SK-N-SH (cell line): ENCODE measurements around the gene SPIRE2. TPM values are rescaled to one million over a fixed set of nuclear protein-coding genes. Genes with fewer than 3 reads are reported as not detected.
A peak's percentile ranks its signal among the peaks of the same experiment; 100 is the strongest.

Source experiments
- CTCF ChIA-PET: fragments of 300-600, 350-600 bp; formaldehyde crosslinking; extraction: SDS; loops from one replicate; lab custom pipeline; 2021; lab: Yijun Ruan, JAX
- POLR2A ChIA-PET: fragments of 350-600 bp; sonication (Branson Sonifier 250); formaldehyde crosslinking; extraction: SDS; loops from one replicate; lab custom pipeline; 2020; ENCODE audit warnings: antibody characterized with exemption, inconsistent platforms; lab: Yijun Ruan, JAX
- DNase-seq: peaks from one replicate; pipeline ENCODE4 v3.0.0; 2012
- H2AFZ ChIP-seq: fragments of 200-600 bp; sonication (generic); 2 replicates; pipeline ENCODE4 v1.8.1; 2016; ENCODE audit warnings: antibody characterized with exemption, mild to moderate bottlenecking, low read depth
- H3F3A ChIP-seq: fragments of 200-600 bp; sonication (generic); replicated peaks from 2 replicates; pipeline ENCODE3; 2016; ENCODE audit warnings: antibody characterized with exemption, mild to moderate bottlenecking; ENCODE audit not compliant: insufficient read depth
- H3K27ac ChIP-seq, 2 experiments: fragments of 200-500 bp in 1 of 2; fragments of 200-600 bp in 1 of 2; sonication (Bioruptor generic) in 1 of 2; sonication (generic), shearing (Covaris generic) in 1 of 2; 2 replicates each; pipeline versions ENCODE4 v1.5.1 to v1.6.1; 2014 to 2016; ENCODE audit warnings: low read depth in 2 of 2, inconsistent platforms in 1 of 2, low read length in 1 of 2, mild to moderate bottlenecking in 1 of 2, mixed read lengths in 1 of 2
- H3K27me3 ChIP-seq: fragments of 200-600 bp; sonication (generic), shearing (Covaris generic); 2 replicates; pipeline ENCODE4 v1.6.1; 2016; ENCODE audit warnings: mixed run types; ENCODE audit not compliant: insufficient read depth
- H3K36me3 ChIP-seq, 2 experiments: fragments of 200-500 bp in 1 of 2; fragments of 200-600 bp in 1 of 2; sonication (Bioruptor generic) in 1 of 2; sonication (generic) in 1 of 2; replicated peaks in 1 of 2; 2 replicates each; pipeline versions ENCODE3 to v1.5.1; 2014 to 2016; ENCODE audit warnings: low read length in 1 of 2, mild to moderate bottlenecking in 1 of 2; ENCODE audit not compliant: insufficient read depth in 2 of 2, control insufficient read depth in 1 of 2
- H3K4me1 ChIP-seq, 2 experiments: fragments of 200-500 bp in 1 of 2; fragments of 200-600 bp in 1 of 2; sonication (Bioruptor generic) in 1 of 2; sonication (generic), shearing (Covaris generic) in 1 of 2; 2 replicates each; pipeline versions ENCODE4 v1.5.1 to v1.6.1; 2014 to 2016; ENCODE audit warnings: low read depth in 1 of 2, low read length in 1 of 2, mixed run types in 1 of 2; ENCODE audit not compliant: insufficient read depth in 2 of 2, control insufficient read depth in 1 of 2
- H3K4me2 ChIP-seq: fragments of 200-600 bp; sonication (generic), shearing (Covaris generic); 2 replicates; pipeline ENCODE4 v1.6.1; 2017; ENCODE audit warnings: mixed run types
- H3K4me3 ChIP-seq, 2 experiments: fragments of 200-500 bp in 1 of 2; fragments of 200-600 bp in 1 of 2; sonication (Bioruptor generic) in 1 of 2; sonication (generic), shearing (Covaris generic) in 1 of 2; 2 replicates each; pipeline versions ENCODE4 v1.5.1 to v1.8.1; 2014 to 2016; ENCODE audit warnings: low read depth in 2 of 2, inconsistent platforms in 1 of 2, low read length in 1 of 2, mild to moderate bottlenecking in 1 of 2, mixed read lengths in 1 of 2, moderate library complexity in 1 of 2
- H3K79me2 ChIP-seq: fragments of 200-600 bp; sonication (generic); 2 replicates; pipeline ENCODE4 v1.8.1; 2017; ENCODE audit warnings: mild to moderate bottlenecking; ENCODE audit not compliant: insufficient read depth
- H3K9ac ChIP-seq: fragments of 200-600 bp; sonication (generic); 2 replicates; pipeline ENCODE4 v1.6.1; 2017; ENCODE audit warnings: mixed run types
- H3K9me2 ChIP-seq: fragments of 200-600 bp; sonication (generic); 2 replicates; pipeline ENCODE4 v1.6.1; 2017; ENCODE audit warnings: mixed run types
- H3K9me3 ChIP-seq: fragments of 200-600 bp; sonication (generic); 2 replicates; pipeline ENCODE4 v1.6.1; 2017; ENCODE audit warnings: mixed run types, mild to moderate bottlenecking, moderate library complexity
- H4K20me1 ChIP-seq: fragments of 200-600 bp; sonication (generic); 2 replicates; pipeline ENCODE4 v1.6.1; 2017; ENCODE audit warnings: mild to moderate bottlenecking, mixed run types; ENCODE audit not compliant: insufficient read depth
- CTCF ChIP-seq: fragments of 200-600 bp; sonication (generic); IDR thresholded peaks from 2 replicates; pipeline ENCODE4 v1.6.1; 2017; ENCODE audit warnings: antibody characterized with exemption, mild to moderate bottlenecking, moderate library complexity
- FOXJ3 ChIP-seq: sonication (generic); formaldehyde crosslinking; IDR thresholded peaks from 2 replicates; pipeline ENCODE4 v1.5.1; 2020; ENCODE audit warnings: mild to moderate bottlenecking, missing genetic modification reagents
- MEF2A ChIP-seq: IDR thresholded peaks from 2 replicates; pipeline ENCODE4 v1.4.0; 2012; ENCODE audit warnings: low read depth, borderline replicate concordance
- NFIC ChIP-seq: IDR thresholded peaks from 2 replicates; pipeline ENCODE4 v1.4.0; 2012; ENCODE audit warnings: borderline replicate concordance
- NRF1 ChIP-seq: IDR thresholded peaks from 2 replicates; pipeline ENCODE4 v1.6.1; 2012; ENCODE audit warnings: low read depth, mild to moderate bottlenecking, low read length
- POLR2AphosphoS5 ChIP-seq: IDR thresholded peaks from 2 replicates; pipeline ENCODE4 v1.6.1; 2012; ENCODE audit warnings: low read depth, low read length
- RAD21 ChIP-seq: IDR thresholded peaks from 2 replicates; pipeline ENCODE4 v1.6.1; 2012; ENCODE audit warnings: mild to moderate bottlenecking, low read length
- SMC3 ChIP-seq: IDR thresholded peaks from 2 replicates; pipeline ENCODE4 v1.6.1; 2012; ENCODE audit warnings: low read depth, low read length, improper control_type of control experiment
- TAF1 ChIP-seq: IDR thresholded peaks from 2 replicates; pipeline ENCODE4 v1.6.1; 2012; ENCODE audit warnings: low read depth, mild to moderate bottlenecking, low read length, moderate library complexity, borderline replicate concordance
- TEAD4 ChIP-seq: IDR thresholded peaks from 2 replicates; pipeline ENCODE4 v1.4.0; 2012; ENCODE audit warnings: mild to moderate bottlenecking, borderline replicate concordance; ENCODE audit not compliant: insufficient read depth
- USF1 ChIP-seq: IDR thresholded peaks from 2 replicates; pipeline ENCODE4 v1.4.0; 2012; ENCODE audit warnings: low read depth, borderline replicate concordance
- ZBTB33 ChIP-seq: IDR thresholded peaks from 2 replicates; pipeline ENCODE4 v1.4.0; 2012; ENCODE audit warnings: low read depth, borderline replicate concordance
- WGBS: methylation state at CpG from one replicate; pipeline ENCODE4 v1.1.6; 2017; ENCODE audit warnings: low lambda C conversion rate; 5-methylcytosine and 5-hydroxymethylcytosine counted together
- polyA plus RNA-seq, 3 experiments: library from polyadenylated mRNA; depleted of rRNA; stranded (reverse); fragments of >200 nt; gene quantifications; 2 replicates each; pipeline ENCODE4 v1.2.3, GENCODE V29; 2012

Gene SPIRE2
- polyA plus RNA-seq, 1 of the 3 experiments (the other 2 are of a cell fraction), result 15.3 TPM

- Histone ChIP-seq H3K27ac (no peak overlapping the region), H3K9me2 (no peaks in the 10 kb centered on the region), H3K4me3 (no peak overlapping the region), H3K9me3 (no peaks in the 10 kb centered on the region), H3K9ac (no peak overlapping the region), H4K20me1 (no peaks in the 10 kb centered on the region), H3K27me3 (no peaks in the 10 kb centered on the region), H3F3A (no peaks in the 10 kb centered on the region), H2AFZ (no peak overlapping the region), H3K4me2 (no peak overlapping the region)
- DNase-seq, result no peak
- WGBS, result 82% methylated on average over 16 of the region's 16 CpGs
- POLR2A ChIA-PET, result interaction anchor here (1.4 kb wide), 1 partner anchor 121 kb away, joined by 3 read pairs; no protein-coding TSS in a partner anchor
- no peak for TF ChIP-seq TEAD4
- TF ChIP-seq, all 33 proteins: peak for 0
- H3K4me1 ChIP-seq, result no peaks in the 10 kb centered on the region
- H3K79me2 ChIP-seq, result no peaks in the 10 kb centered on the region
- CTCF ChIA-PET, result interaction anchor here (0.8 to 7.6 kb wide), 20 partner anchors 9 to 173 kb away, joined by 3 to 162 read pairs (median 26); partner anchors contain the start of genes CDK10, FANCA and TCF25
- H3K36me3 ChIP-seq, result peaks cover 7 to 13% of the 10 kb centered on the region in 2 experiments
Measured at GRCh38 chr16:89859615-89860007, 31.3 kb downstream of the SPIRE2 start.

GRCh38 chr16:89860747-89861304 is 32.6 kb downstream of the SPIRE2 start:
- WGBS, result 33% methylated on average over 2 of the region's 28 CpGs
- Histone ChIP-seq H3K79me2 (no peaks in the 10 kb centered on the region), H3K9me2 (no peaks in the 10 kb centered on the region), H3K4me3 (peak overlapping the region in 1 of 2 experiments; percentile 25; a peak in 1 of 4 replicates), H3F3A (no peaks in the 10 kb centered on the region), H3K4me1 (no peaks in the 10 kb centered on the region)
- TF ChIP-seq CTCF, result peak; percentile 95
- TF ChIP-seq RAD21, result peak; percentile 88
- peak; percentile 77 for TF ChIP-seq SMC3
- TF ChIP-seq USF1, result no peak
- TF ChIP-seq, all 33 proteins: peak for 3
- Histone ChIP-seq H2AFZ (no peak overlapping the region), H4K20me1 (no peaks in the 10 kb centered on the region), H3K27me3 (no peaks in the 10 kb centered on the region), H3K9me3 (no peaks in the 10 kb centered on the region), H3K36me3 (peaks cover 7 to 13% of the 10 kb centered on the region in 2 experiments), H3K27ac (no peak overlapping the region), H3K9ac (no peak overlapping the region), H3K4me2 (no peak overlapping the region)
- CTCF ChIA-PET, result interaction anchor here (0.6 to 7.6 kb wide), 56 partner anchors 10 to 191 kb away, joined by 3 to 162 read pairs (median 6); partner anchors contain the start of genes CDK10, FANCA, SPIRE2 and TCF25
- DNase-seq, result peak; percentile 95
- POLR2A ChIA-PET, result interaction anchor here (0.6 to 1.4 kb wide), 3 partner anchors 18 to 122 kb away, joined by 3 to 4 read pairs (median 3); no protein-coding TSS in a partner anchor

GRCh38 chr16:89861648-89862047 is 33.4 kb downstream of the SPIRE2 start:
- no peak overlapping the region for H3K4me3 ChIP-seq
- no peak overlapping the region for H2AFZ ChIP-seq
- no peak overlapping the region for H3K9ac ChIP-seq
- H3K4me2 ChIP-seq, result no peak overlapping the region
- DNase-seq, result no peak
- H3K79me2 ChIP-seq, result no peaks in the 10 kb centered on the region
- no peaks in the 10 kb centered on the region for H3K9me3 ChIP-seq
- no peaks in the 10 kb centered on the region for H3K9me2 ChIP-seq
- POLR2A ChIA-PET, result interaction anchor here (0.6 to 0.9 kb wide), 2 partner anchors 18 to 47 kb away, joined by 3 to 4 read pairs; no protein-coding TSS in a partner anchor
- no peaks in the 10 kb centered on the region for H3K27me3 ChIP-seq
- H4K20me1 ChIP-seq, result no peaks in the 10 kb centered on the region
- WGBS, result 76% methylated on average over 8 of the region's 12 CpGs
- no peak overlapping the region for H3K27ac ChIP-seq
- no peaks in the 10 kb centered on the region for H3F3A ChIP-seq
- H3K36me3 ChIP-seq, result peaks cover 7 to 13% of the 10 kb centered on the region in 2 experiments
- CTCF ChIA-PET, result interaction anchor here (0.6 to 7.6 kb wide), 39 partner anchors 10 to 191 kb away, joined by 3 to 162 read pairs (median 9); partner anchors contain the start of genes CDK10, FANCA, SPIRE2 and TCF25
- H3K4me1 ChIP-seq, result no peaks in the 10 kb centered on the region
- TF ChIP-seq NFIC (no peak), POLR2AphosphoS5 (no peak), ZBTB33 (no peak), CTCF (no peak), NRF1 (no peak), TAF1 (no peak), MEF2A (no peak), FOXJ3 (CRISPR knock-in tag) (no peak)
